T-cell (primary cell): ENCODE measurements around the gene MAPK14. TPM values are rescaled to one million over a fixed set of nuclear protein-coding genes. Genes with fewer than 3 reads are reported as not detected.

ENCODE experiments used
- ATAC-seq, 4 experiments: fragments of 200-7000 bp in 3 of 4; fragments of 150-1000 bp in 1 of 4; cut with Tn5 transposase; replicated peaks in 1 of 4; 1 replicate in 3 of 4; 2 replicates in 1 of 4; pipeline ENCODE4 v1.10.0; 2021; ENCODE audit warnings: moderate library complexity in 3 of 4, mild to moderate bottlenecking in 2 of 4, moderate number of reproducible peaks in 1 of 4
- CTCF ChIA-PET, 2 donors: fragments of 300-600 bp; sonication (Branson Sonifier 250); formaldehyde crosslinking; loops; one replicate each; lab custom pipeline; 2022; ENCODE audit warnings: antibody characterized with exemption in 2 of 2; lab: Charles Lee
- POLR2A ChIA-PET, 2 donors: fragments of 300-600 bp; sonication (Branson Sonifier 250); formaldehyde crosslinking; loops; one replicate each; lab custom pipeline; 2022; ENCODE audit warnings: antibody characterized with exemption in 2 of 2; lab: Charles Lee
- DNase-seq, 35 experiments: peaks; one replicate each; pipeline versions ENCODE4 v3.0.0 to v3.0.0-alpha.2; 2013 to 2023
- H3K27ac ChIP-seq: one replicate; pipeline ENCODE4 v1.5.1; 2013; ENCODE audit warnings: low read length
- H3K27me3 ChIP-seq, 2 experiments: replicated peaks in 1 of 2; 1 replicate in 1 of 2; 2 replicates in 1 of 2; pipeline versions ENCODE4 v1.6.1 to v1.7.0; 2013; ENCODE audit warnings: low read length in 1 of 2, mixed read lengths in 1 of 2; ENCODE audit not compliant: control insufficient read depth in 2 of 2, insufficient read depth in 2 of 2; ENCODE audit errors: extremely low read depth in 1 of 2
- H3K36me3 ChIP-seq, 2 donors: 1 replicate in 1 of 2; 2 replicates in 1 of 2; pipeline versions ENCODE4 v1.6.1 to v1.7.0; 2013; ENCODE audit warnings: low read length in 1 of 2; ENCODE audit not compliant: control insufficient read depth in 2 of 2, insufficient read depth in 1 of 2; ENCODE audit errors: extremely low read depth in 1 of 2
- H3K4me1 ChIP-seq, 2 experiments: 1 replicate in 1 of 2; 2 replicates in 1 of 2; pipeline versions ENCODE4 v1.6.1 to v1.7.0; 2013; ENCODE audit warnings: low read length in 2 of 2, mixed read lengths in 1 of 2; ENCODE audit not compliant: insufficient read depth in 2 of 2, control insufficient read depth in 1 of 2; ENCODE audit errors: extremely low read depth in 1 of 2
- H3K4me3 ChIP-seq, 2 donors: 1 replicate in 1 of 2; 2 replicates in 1 of 2; pipeline versions ENCODE4 v1.5.1 to v1.7.0; 2013; ENCODE audit warnings: mild to moderate bottlenecking in 2 of 2, low read length in 1 of 2, moderate library complexity in 1 of 2; ENCODE audit not compliant: control insufficient read depth in 1 of 2; ENCODE audit errors: extremely low read depth in 1 of 2
- H3K9me3 ChIP-seq: 2 replicates; pipeline ENCODE4 v1.7.0; 2013
- H3K27ac Mint-ChIP-seq, 2 donors: one replicate each; pipeline ENCODE4 v1.8.0; 2020 to 2021; ENCODE audit warnings: mild to moderate bottlenecking in 2 of 2, mixed read lengths in 2 of 2
- H3K27me3 Mint-ChIP-seq, 2 donors: one replicate each; pipeline ENCODE4 v1.8.0; 2021 to 2022; ENCODE audit warnings: mixed read lengths in 2 of 2
- H3K36me3 Mint-ChIP-seq: one replicate; pipeline ENCODE4 v1.8.0; 2021; ENCODE audit warnings: mixed read lengths
- H3K4me1 Mint-ChIP-seq, 3 donors: one replicate each; pipeline ENCODE4 v1.8.0; 2020 to 2022; ENCODE audit warnings: mixed read lengths in 3 of 3, mild to moderate bottlenecking in 1 of 3
- H3K4me3 Mint-ChIP-seq, 3 donors: one replicate each; pipeline ENCODE4 v1.8.0; 2020 to 2022; ENCODE audit warnings: mild to moderate bottlenecking in 3 of 3, mixed read lengths in 3 of 3, moderate library complexity in 3 of 3
- H3K9me3 Mint-ChIP-seq, 3 donors: one replicate each; pipeline ENCODE4 v1.8.0; 2020 to 2022; ENCODE audit warnings: mixed read lengths in 3 of 3
- WGBS: methylation state at CpG from one replicate; pipeline ENCODE4 v1.1.5; 2013; ENCODE audit warnings: missing lambda C conversion rate; ENCODE audit not compliant: insufficient coverage; 5-methylcytosine and 5-hydroxymethylcytosine counted together
- total RNA-seq, 35 experiments: library from RNA in 6 of 35; stranded (reverse) in 6 of 35; fragments of 120-200 nt in 1 of 35; gene quantifications; one replicate each; pipeline versions ENCODE4 v1.2.1 to v1.2.4 and lab custom pipeline; 2013 to 2026

Gene MAPK14
- total RNA-seq, 5 donors from 2014 or later (not counting 1 experiment from before 2014, with no cell fraction given): 49.3 to 64.5 (median 60.3) TPM

DNA sequence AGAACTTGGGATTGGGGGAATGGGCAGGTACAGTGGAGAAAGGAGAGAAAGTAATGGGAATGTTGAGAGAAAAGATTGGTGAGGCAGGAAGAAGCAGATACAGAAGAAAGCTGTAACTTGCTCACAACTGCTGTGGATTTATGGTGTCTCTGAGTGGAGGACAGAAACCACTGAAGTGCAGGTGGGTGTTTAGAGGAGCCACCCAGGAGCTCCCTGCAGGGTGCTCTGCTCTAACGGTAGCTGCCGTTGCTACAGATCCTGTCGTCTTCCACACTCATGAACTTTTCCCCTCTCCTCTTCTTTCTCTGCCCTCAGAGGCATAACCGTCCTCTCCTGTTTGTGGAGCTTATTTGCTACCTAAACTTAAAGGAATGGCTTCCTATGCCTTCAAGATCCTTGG lies 75.2 kb downstream of the MAPK14 start:
- no peak overlapping the region for H3K4me3 Mint-ChIP-seq
- H3K9me3 Mint-ChIP-seq: no peaks in the 10 kb centered on the region
- H3K27ac Mint-ChIP-seq: peak overlapping the region; percentile 30 to 45
- H3K9me3 ChIP-seq: no peaks in the 10 kb centered on the region
- peaks cover 36% of the 10 kb centered on the region for H3K36me3 Mint-ChIP-seq
- ATAC-seq (no peak), DNase-seq (no peak)
- peaks cover 0 to 33% of the 10 kb centered on the region in 2 donors for H3K36me3 ChIP-seq
- ChIA-PET CTCF (interaction anchor here in 1 of 2 donors (0.5 kb wide), 1 partner anchor 20 kb away, joined by 3 read pairs; no protein-coding TSS in a partner anchor), POLR2A (interaction anchor here in 1 of 2 donors (0.7 kb wide), 1 partner anchor 1216 kb away, joined by 3 read pairs; no protein-coding TSS in a partner anchor)
- no peak overlapping the region for H3K4me3 ChIP-seq
- H3K4me1 Mint-ChIP-seq: peaks cover 40 to 53% (median 52%) of the 10 kb centered on the region in 3 donors
- no CpG with 5 or more reads among the region's 4 CpGs for WGBS
- no peaks in the 10 kb centered on the region for H3K27me3 Mint-ChIP-seq
- H3K4me1 ChIP-seq: peaks cover 31 to 37% of the 10 kb centered on the region in 2 experiments
- H3K27ac ChIP-seq: no peak overlapping the region
- no peaks in the 10 kb centered on the region for H3K27me3 ChIP-seq

DNA sequence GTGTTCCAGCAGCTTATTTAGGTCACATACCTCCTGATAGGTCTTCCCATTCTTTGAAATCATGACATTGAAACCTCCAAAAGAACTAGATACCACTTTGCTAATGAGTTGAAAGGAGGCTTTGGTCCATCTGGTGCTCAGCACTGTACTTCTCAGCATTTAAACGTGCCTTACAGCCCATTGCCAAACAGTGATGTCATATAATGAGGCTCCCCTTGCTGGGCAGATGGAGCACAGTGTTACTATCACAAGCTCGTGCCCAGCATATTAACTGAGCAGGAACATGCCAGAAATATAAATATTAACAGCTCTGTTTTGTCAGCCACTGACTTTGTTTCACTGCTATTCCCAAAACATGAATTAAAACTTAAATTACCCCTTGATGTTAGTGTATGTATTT lies 77.2 kb downstream of the MAPK14 start:
- Mint-ChIP-seq H3K9me3 (no peaks in the 10 kb centered on the region), H3K27me3 (no peaks in the 10 kb centered on the region), H3K4me3 (no peak overlapping the region), H3K36me3 (peaks cover 51% of the 10 kb centered on the region), H3K27ac (no peak overlapping the region), H3K4me1 (peaks cover 46 to 56% (median 53%) of the 10 kb centered on the region in 3 donors)
- WGBS: no CpG with 5 or more reads among the region's 2 CpGs
- Histone ChIP-seq H3K36me3 (peaks cover 0 to 42% of the 10 kb centered on the region in 2 donors), H3K9me3 (no peaks in the 10 kb centered on the region), H3K27me3 (no peaks in the 10 kb centered on the region), H3K4me3 (no peak overlapping the region), H3K4me1 (peaks cover 34 to 41% of the 10 kb centered on the region in 2 experiments), H3K27ac (no peak overlapping the region)
- ATAC-seq (no peak), DNase-seq (no peak)
- POLR2A ChIA-PET: interaction anchor here in 1 of 2 donors (0.6 to 0.8 kb wide), 2 partner anchors 14 to 76 kb away, joined by 3 to 4 read pairs; no protein-coding TSS in a partner anchor
- CTCF ChIA-PET: interaction anchor here in 1 of 2 donors (0.7 to 1.9 kb wide), 3 partner anchors 10 to 92 kb away, joined by 4 to 5 read pairs (median 5); no protein-coding TSS in a partner anchor

DNA sequence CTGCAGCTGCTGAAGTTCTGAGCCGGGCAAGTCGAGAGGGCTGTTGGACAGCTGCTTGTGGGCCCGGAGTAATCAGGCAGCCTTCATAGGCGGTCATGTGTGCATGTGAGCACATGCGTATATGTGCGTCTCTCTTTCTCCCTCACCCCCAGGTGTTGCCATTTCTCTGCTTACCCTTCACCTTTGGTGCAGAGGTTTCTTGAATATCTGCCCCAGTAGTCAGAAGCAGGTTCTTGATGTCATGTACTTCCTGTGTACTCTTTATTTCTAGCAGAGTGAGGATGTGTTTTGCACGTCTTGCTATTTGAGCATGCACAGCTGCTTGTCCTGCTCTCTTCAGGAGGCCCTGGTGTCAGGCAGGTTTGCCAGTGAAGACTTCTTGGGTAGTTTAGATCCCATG lies 81.5 kb downstream of the MAPK14 start:
- POLR2A ChIA-PET: interaction anchor here (0.6 to 0.7 kb wide), 2 partner anchors 32 to 94 kb away, joined by 3 read pairs; no protein-coding TSS in a partner anchor
- ATAC-seq: peak; percentile 92 to 97 (median 94)
- peaks cover 29 to 39% of the 10 kb centered on the region in 2 experiments for H3K4me1 ChIP-seq

GRCh38 chr6:36110050-36110449 lies 82.4 kb downstream of the MAPK14 start:
- no peak for DNase-seq
- ATAC-seq: no peak
- Histone ChIP-seq H3K36me3 (peaks cover 0 to 25% of the 10 kb centered on the region in 2 donors), H3K27ac (peak overlapping the region; percentile 77), H3K27me3 (no peaks in the 10 kb centered on the region), H3K4me1 (peaks cover 39 to 47% of the 10 kb centered on the region in 2 experiments), H3K4me3 (no peak overlapping the region), H3K9me3 (no peaks in the 10 kb centered on the region)
- H3K27ac Mint-ChIP-seq: peak overlapping the region; percentile 93 to 96
- H3K4me3 Mint-ChIP-seq: peak overlapping the region in 1 of 3 donors; percentile 4
- WGBS: no CpG with 5 or more reads among the region's 3 CpGs
- CTCF ChIA-PET: no interaction called here
- peaks cover 50 to 69% (median 64%) of the 10 kb centered on the region in 3 donors for H3K4me1 Mint-ChIP-seq
- H3K9me3 Mint-ChIP-seq: no peaks in the 10 kb centered on the region
- H3K27me3 Mint-ChIP-seq: no peaks in the 10 kb centered on the region
- peaks cover 40% of the 10 kb centered on the region for H3K36me3 Mint-ChIP-seq
- POLR2A ChIA-PET: no interaction called here

More for the DNA sequence above, 81.5 kb downstream of the MAPK14 start:
- peak in 31 of 35 experiments; percentile 31 to 88 (median 59) for DNase-seq
- Histone ChIP-seq H3K27me3 (no peaks in the 10 kb centered on the region), H3K9me3 (no peaks in the 10 kb centered on the region), H3K4me3 (no peak overlapping the region), H3K27ac (peak overlapping the region; percentile 77), H3K36me3 (peaks cover 0 to 31% of the 10 kb centered on the region in 2 donors)
- peaks cover 42% of the 10 kb centered on the region for H3K36me3 Mint-ChIP-seq
- peak overlapping the region; percentile 93 to 96 for H3K27ac Mint-ChIP-seq
- peak overlapping the region; percentile 5 to 54 (median 25) for H3K4me3 Mint-ChIP-seq
- H3K27me3 Mint-ChIP-seq: no peaks in the 10 kb centered on the region
- H3K4me1 Mint-ChIP-seq: peaks cover 40 to 63% (median 55%) of the 10 kb centered on the region in 3 donors
- H3K9me3 Mint-ChIP-seq: no peaks in the 10 kb centered on the region
- 14% methylated on average over 4 of the region's 7 CpGs for WGBS
- CTCF ChIA-PET: interaction anchor here in 1 of 2 donors (0.8 to 1.6 kb wide), 3 partner anchors 11 to 23 kb away, joined by 4 to 11 read pairs (median 5); no protein-coding TSS in a partner anchor

DNA sequence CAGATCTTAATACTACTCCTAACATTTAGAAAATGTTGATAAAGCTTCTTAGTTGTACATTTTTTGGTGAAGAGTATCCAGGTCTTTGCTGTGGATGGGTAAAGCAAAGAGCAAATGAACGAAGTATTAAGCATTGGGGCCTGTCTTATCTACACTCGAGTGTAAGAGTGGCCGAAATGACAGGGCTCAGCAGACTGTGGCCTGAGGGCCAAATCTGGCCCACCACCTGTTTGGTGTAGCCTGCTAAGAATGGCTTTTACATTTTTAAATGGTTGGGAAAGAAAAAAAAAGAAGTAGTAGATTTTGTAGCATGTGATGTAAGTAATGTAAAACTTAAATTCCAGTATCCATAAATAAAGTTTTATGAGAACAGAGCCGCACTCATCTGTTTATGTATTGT lies 83.3 kb downstream of the MAPK14 start:
- ATAC-seq (no peak), DNase-seq (no peak)
- peak overlapping the region; percentile 55 to 96 for H3K27ac Mint-ChIP-seq
- H3K4me1 ChIP-seq: peaks cover 47 to 55% of the 10 kb centered on the region in 2 experiments
- ChIA-PET CTCF (interaction anchor here in 1 of 2 donors (0.5 kb wide), 1 partner anchor 195 kb away, joined by 4 read pairs; no protein-coding TSS in a partner anchor), POLR2A (no interaction called here)
- peaks cover 33% of the 10 kb centered on the region for H3K36me3 Mint-ChIP-seq
- no peaks in the 10 kb centered on the region for H3K27me3 Mint-ChIP-seq
- peak overlapping the region; percentile 77 for H3K27ac ChIP-seq
- no peak overlapping the region for H3K4me3 ChIP-seq
- no peaks in the 10 kb centered on the region for H3K9me3 Mint-ChIP-seq
- H3K4me3 Mint-ChIP-seq: no peak overlapping the region
- no peaks in the 10 kb centered on the region for H3K27me3 ChIP-seq
- peaks cover 58 to 75% (median 72%) of the 10 kb centered on the region in 3 donors for H3K4me1 Mint-ChIP-seq
- whole genome bisulfite sequencing: 96% methylated on average over 3 of the region's 4 CpGs
- no peaks in the 10 kb centered on the region for H3K9me3 ChIP-seq
- H3K36me3 ChIP-seq: peaks cover 0 to 24% of the 10 kb centered on the region in 2 donors

DNA sequence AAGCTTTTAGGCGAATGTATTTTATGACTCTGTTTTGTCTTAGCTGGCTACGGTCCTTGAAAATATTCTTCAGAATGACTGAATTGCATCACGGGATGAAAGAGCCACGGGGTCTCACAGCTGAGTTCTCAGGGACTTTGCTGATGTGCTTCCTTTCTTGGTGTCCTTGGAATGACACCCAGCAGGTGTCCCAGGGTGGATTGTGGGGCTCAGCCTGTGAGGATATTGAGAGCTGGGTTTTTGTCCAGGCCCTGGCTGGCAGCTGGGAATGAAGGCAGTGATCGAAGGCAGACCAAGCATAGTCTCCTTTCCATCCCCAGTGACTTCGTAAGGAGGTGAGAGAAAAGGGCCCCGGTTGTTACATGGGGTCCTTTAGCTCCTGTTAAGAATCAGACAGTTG lies 83.9 kb downstream of the MAPK14 start:
- 100% methylated on average over 4 of the region's 7 CpGs for WGBS
- no peak overlapping the region for H3K27ac ChIP-seq
- H3K9me3 Mint-ChIP-seq: no peaks in the 10 kb centered on the region

More for the DNA sequence above, 83.9 kb downstream of the MAPK14 start:
- peak overlapping the region; percentile 16 to 36 for H3K27ac Mint-ChIP-seq
- no peak overlapping the region for H3K4me3 Mint-ChIP-seq
- H3K4me1 Mint-ChIP-seq: peaks cover 65 to 81% (median 79%) of the 10 kb centered on the region in 3 donors
- DNase-seq (no peak), ATAC-seq (no peak)
- Histone ChIP-seq H3K27me3 (no peaks in the 10 kb centered on the region), H3K4me3 (no peak overlapping the region), H3K4me1 (peaks cover 53 to 61% of the 10 kb centered on the region in 2 experiments), H3K36me3 (peaks cover 0 to 24% of the 10 kb centered on the region in 2 donors), H3K9me3 (no peaks in the 10 kb centered on the region)
- H3K36me3 Mint-ChIP-seq: peaks cover 31% of the 10 kb centered on the region
- ChIA-PET POLR2A (no interaction called here), CTCF (no interaction called here)
- no peaks in the 10 kb centered on the region for H3K27me3 Mint-ChIP-seq
